Ovary (tissue), 9 donors: ENCODE measurements around the gene EIF5. TPM values are rescaled to one million over a fixed set of nuclear protein-coding genes. Genes with fewer than 3 reads are reported as not detected.

Experiments used
- DNase-seq, 5 donors: peaks; one replicate each; pipeline ENCODE4 v3.0.0-alpha.2; 2019 to 2020
- H3K27ac ChIP-seq, 2 donors: fragments of 200-600 bp; one replicate each; pipeline versions ENCODE4 v1.5.1 to v1.8.0; 2019 to 2022
- H3K27me3 ChIP-seq: fragments of 200-600 bp; one replicate; pipeline ENCODE4 v1.8.0; 2022
- H3K36me3 ChIP-seq: fragments of 200-600 bp; sonication (generic); one replicate; pipeline ENCODE4 v1.5.1; 2019
- H3K4me1 ChIP-seq: one replicate; pipeline ENCODE4 v1.8.1; 2013; ENCODE audit warnings: mild to moderate bottlenecking, moderate library complexity; ENCODE audit not compliant: insufficient read depth
- H3K4me3 ChIP-seq: fragments of 200-600 bp; sonication (generic); one replicate; pipeline ENCODE4 v1.5.1; 2017
- H3K9me3 ChIP-seq, 2 donors: fragments of 200-600 bp in 1 of 2; sonication (generic) in 1 of 2; one replicate each; pipeline versions ENCODE4 v1.5.1 to v1.8.1; 2013 to 2019; ENCODE audit warnings: mild to moderate bottlenecking in 1 of 2, moderate library complexity in 1 of 2
- POLR2A ChIP-seq: fragments of 450-650 bp; IDR thresholded peaks from one replicate; pipeline ENCODE4 v1.6.1; 2017; ENCODE audit warnings: antibody characterized with exemption, mild to moderate bottlenecking, moderate library complexity
- WGBS, 3 donors: extraction: QIAGEN DNeasy Blood & Tissue Kit in 1 of 3; methylation state at CpG; one replicate each; pipeline versions ENCODE4 v1.1.5 to v1.1.7; 2013 to 2017; 5-methylcytosine and 5-hydroxymethylcytosine counted together
- intact Hi-C, 4 donors: fragments of 100-400 bp; cut with DNase I; formaldehyde crosslinking; loops; one replicate each; pipeline versions ENCODE4 v1.11.0 to v1.15.1; 2022 to 2023
- polyA plus RNA-seq, 2 donors: library from polyadenylated mRNA; stranded (reverse); fragments of 200-250 nt in 1 of 2; fragments of 350-450 nt in 1 of 2; fragmentation: Illumina TruSeq in 1 of 2; extraction: RNeasy Lipid Tissue Mini Kit (QIAGEN cat#74804) in 1 of 2; gene quantifications; one replicate each; pipeline ENCODE4 v1.2.3, GENCODE V29; 2013 to 2014
- small RNA-seq: library from RNA; depleted of rRNA; stranded (forward); fragments of <200 nt; gene quantifications from one replicate; pipeline ENCODE3, GENCODE V24; 2016
- total RNA-seq, 7 donors: library from RNA; depleted of rRNA in 2 of 7; stranded (reverse); fragments of >200 nt in 2 of 7; fragmentation: NEBNext Ultra II Directional in 3 of 7; extraction: Animal tissue kit (Norgen Biotek cat#: 25700) in 3 of 7; gene quantifications; one replicate each; pipeline versions ENCODE4 v1.1.0 to v1.2.4, GENCODE V29; 2016 to 2023
- TF ChIP-seq, protein P1 (sequence below), 3 donors: fragments of 450-650 bp in 2 of 3; fragments of 200-600 bp in 1 of 3; IDR thresholded peaks; one replicate each; pipeline versions ENCODE4 v1.5.1 to v1.8.0; 2016 to 2022; ENCODE audit warnings: antibody characterized with exemption in 3 of 3, mild to moderate bottlenecking in 1 of 3
- donor health status: DM: no; HTN: no; CAD: no; lungs with moderate emphysema.
- donor health status: DM: no; HTN: no; CAD: no.
- donor health status: Bipolar disorder and iron deficiency.
- donor health status: DM: yes; HTN: yes; CAD: no.
- donor health status: DM: no; HTN: no; CAD: no.
- donor health status: DM: yes; HTN: yes; CAD: no.

The EIF5 gene
- total and polyA plus RNA-seq, 9 donors: 73.0 to 169 (median 127) TPM

DNA sequence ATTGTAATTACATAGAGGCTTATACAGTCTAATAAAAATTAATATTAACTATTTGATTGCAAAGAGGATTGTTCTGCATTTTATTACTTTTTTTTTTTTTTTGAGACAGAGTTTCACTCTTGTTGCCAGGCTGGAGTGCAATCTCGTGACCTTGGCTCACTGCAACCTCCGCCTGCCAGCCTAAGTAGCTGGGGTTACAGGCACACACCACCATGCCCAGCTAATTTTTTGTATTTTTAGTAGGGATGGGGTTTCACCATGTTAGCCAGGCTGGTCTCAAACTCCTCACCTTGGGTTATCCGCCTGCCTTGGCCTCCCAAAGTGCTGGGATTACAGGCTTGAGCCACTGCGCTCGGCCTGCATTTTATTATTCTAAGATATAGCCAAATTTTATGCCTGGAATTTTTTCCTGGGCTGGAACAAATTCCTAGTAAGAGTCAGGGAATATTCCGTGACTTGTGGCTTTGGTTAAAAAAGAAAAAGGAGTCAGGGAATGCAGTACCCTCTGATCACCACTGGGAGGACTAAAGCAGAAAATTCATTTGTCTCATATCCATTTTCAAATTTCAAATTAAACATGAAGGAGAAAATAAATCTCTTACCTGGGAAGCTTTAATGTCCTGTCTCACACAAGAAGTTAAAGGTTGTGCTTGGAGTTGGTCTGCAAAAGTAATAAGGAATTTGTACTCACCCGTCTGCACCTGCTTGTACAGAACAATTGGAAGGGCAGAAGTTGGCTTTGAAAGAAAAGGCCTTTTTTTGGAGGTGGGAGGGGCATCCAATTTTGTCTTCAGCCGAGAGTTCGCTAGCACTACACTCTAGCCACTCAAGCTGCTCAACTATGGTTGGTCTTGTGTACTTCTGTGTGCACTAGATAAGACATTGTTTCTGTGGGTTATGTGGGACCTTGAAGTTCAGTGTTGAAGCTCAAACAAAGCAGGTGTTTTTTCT, 59.9 kb downstream of the EIF5 start:
- no peak for TF ChIP-seq POLR2A
- TF ChIP-seq, protein P1, sequence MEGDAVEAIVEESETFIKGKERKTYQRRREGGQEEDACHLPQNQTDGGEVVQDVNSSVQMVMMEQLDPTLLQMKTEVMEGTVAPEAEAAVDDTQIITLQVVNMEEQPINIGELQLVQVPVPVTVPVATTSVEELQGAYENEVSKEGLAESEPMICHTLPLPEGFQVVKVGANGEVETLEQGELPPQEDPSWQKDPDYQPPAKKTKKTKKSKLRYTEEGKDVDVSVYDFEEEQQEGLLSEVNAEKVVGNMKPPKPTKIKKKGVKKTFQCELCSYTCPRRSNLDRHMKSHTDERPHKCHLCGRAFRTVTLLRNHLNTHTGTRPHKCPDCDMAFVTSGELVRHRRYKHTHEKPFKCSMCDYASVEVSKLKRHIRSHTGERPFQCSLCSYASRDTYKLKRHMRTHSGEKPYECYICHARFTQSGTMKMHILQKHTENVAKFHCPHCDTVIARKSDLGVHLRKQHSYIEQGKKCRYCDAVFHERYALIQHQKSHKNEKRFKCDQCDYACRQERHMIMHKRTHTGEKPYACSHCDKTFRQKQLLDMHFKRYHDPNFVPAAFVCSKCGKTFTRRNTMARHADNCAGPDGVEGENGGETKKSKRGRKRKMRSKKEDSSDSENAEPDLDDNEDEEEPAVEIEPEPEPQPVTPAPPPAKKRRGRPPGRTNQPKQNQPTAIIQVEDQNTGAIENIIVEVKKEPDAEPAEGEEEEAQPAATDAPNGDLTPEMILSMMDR (IDR thresholded peaks at IDR 0.05): peak; percentile 23 to 89 (median 83)
- 26 to 33% (median 28%) methylated on average over 9 of the region's 9 CpGs for WGBS, 3 donors
- no peak overlapping the region for H3K27ac ChIP-seq
- no peak overlapping the region for H3K4me3 ChIP-seq
- no peaks in the 10 kb centered on the region for H3K9me3 ChIP-seq
- intact Hi-C loops: no loop called here
- DNase-seq: no peak
- peaks cover 22% of the 10 kb centered on the region for H3K4me1 ChIP-seq
- H3K27me3 ChIP-seq: no peaks in the 10 kb centered on the region
- H3K36me3 ChIP-seq: no peaks in the 10 kb centered on the region

Small RNA genes within 50 kb of the gene (small RNA-seq; reads per million reads assigned to genes)
- 5.5 reads per million, percentile 81 among the genes with 10 or more reads in this experiment for gene SNORA28

Other genes starting within 250 kb of the EIF5 start
- 1 to 10 TPM in 3 of 7 donors, under 1 TPM in 2, not detected in 2; 0.33 to 1.2 (median 1.1) TPM for gene EXOC3L4, start 239.5 kb upstream of the EIF5 start, total RNA-seq
- under 1 TPM in 1 of 2 donors, not detected in 1; 0.62 TPM for gene EXOC3L4, start 239.5 kb upstream of the EIF5 start, polyA plus RNA-seq
- 100 to 1,000 TPM in 1 of 7 donors, 10 to 100 TPM in 4, 1 to 10 TPM in 2; 7.1 to 258 (median 28.1) TPM for gene TNFAIP2, start 210.8 kb upstream of the EIF5 start, total RNA-seq
- gene TNFAIP2, start 210.8 kb upstream of the EIF5 start, polyA plus RNA-seq: 10 to 100 TPM; 18.7 to 27.4 TPM
- gene MARK3, start 51.2 kb downstream of the EIF5 start, total RNA-seq: 100 to 1,000 TPM in 1 of 7 donors, 10 to 100 TPM in 6; 63.8 to 110 (median 79.8) TPM
- 10 to 100 TPM; 46.4 to 60.1 TPM for gene MARK3, start 51.2 kb downstream of the EIF5 start, polyA plus RNA-seq
- gene CKB, start 188.6 kb downstream of the EIF5 start, total RNA-seq: 100 to 1,000 TPM in 6 of 7 donors, 10 to 100 TPM in 1; 79.4 to 284 (median 140) TPM
- gene CKB, start 188.6 kb downstream of the EIF5 start, polyA plus RNA-seq: 100 to 1,000 TPM in 1 of 2 donors, 10 to 100 TPM in 1; 47.5 to 134 TPM
- gene TRMT61A, start 195.0 kb downstream of the EIF5 start, total RNA-seq: 10 to 100 TPM in 6 of 7 donors, 1 to 10 TPM in 1; 8.1 to 20.9 (median 14.8) TPM
- 10 to 100 TPM in 1 of 2 donors, under 1 TPM in 1; 0.62 to 12.1 TPM for gene TRMT61A, start 195.0 kb downstream of the EIF5 start, polyA plus RNA-seq
- gene BAG5, start 228.4 kb downstream of the EIF5 start, total RNA-seq: 10 to 100 TPM; 13.2 to 29.1 (median 24.4) TPM
- gene BAG5, start 228.4 kb downstream of the EIF5 start, polyA plus RNA-seq: 10 to 100 TPM in 1 of 2 donors, 1 to 10 TPM in 1; 9.8 to 26.6 TPM
- gene COA8, start 228.7 kb downstream of the EIF5 start, total RNA-seq: 10 to 100 TPM; 11.4 to 28.1 (median 26.6) TPM
- 10 to 100 TPM; 34.9 to 50.1 TPM for gene COA8, start 228.7 kb downstream of the EIF5 start, polyA plus RNA-seq